Adrenal gland (tissue), 5 donors: ENCODE results near the gene FAM20A.

Experiments
- POLR2A ChIP-seq, 2 donors: fragments of 450-650 bp; IDR thresholded peaks; one replicate each; pipeline ENCODE4 v1.6.1; 2017; ENCODE audit warnings: antibody characterized with exemption in 2 of 2, mild to moderate bottlenecking in 2 of 2, moderate library complexity in 1 of 2
- TF ChIP-seq, protein P1 (sequence below), 6 experiments: fragments of 450-650 bp in 4 of 6; fragments of 200-600 bp in 2 of 6; sonication (generic) in 1 of 6; IDR thresholded peaks; 1 replicate in 5 of 6; 2 replicates in 1 of 6; pipeline versions ENCODE4 v1.5.1 to v1.8.0; 2016 to 2021; ENCODE audit warnings: antibody characterized with exemption in 6 of 6, mild to moderate bottlenecking in 2 of 6, moderate library complexity in 1 of 6
- donor health status: DM: no; HTN: no; CAD: no.

- TF ChIP-seq, protein P1, sequence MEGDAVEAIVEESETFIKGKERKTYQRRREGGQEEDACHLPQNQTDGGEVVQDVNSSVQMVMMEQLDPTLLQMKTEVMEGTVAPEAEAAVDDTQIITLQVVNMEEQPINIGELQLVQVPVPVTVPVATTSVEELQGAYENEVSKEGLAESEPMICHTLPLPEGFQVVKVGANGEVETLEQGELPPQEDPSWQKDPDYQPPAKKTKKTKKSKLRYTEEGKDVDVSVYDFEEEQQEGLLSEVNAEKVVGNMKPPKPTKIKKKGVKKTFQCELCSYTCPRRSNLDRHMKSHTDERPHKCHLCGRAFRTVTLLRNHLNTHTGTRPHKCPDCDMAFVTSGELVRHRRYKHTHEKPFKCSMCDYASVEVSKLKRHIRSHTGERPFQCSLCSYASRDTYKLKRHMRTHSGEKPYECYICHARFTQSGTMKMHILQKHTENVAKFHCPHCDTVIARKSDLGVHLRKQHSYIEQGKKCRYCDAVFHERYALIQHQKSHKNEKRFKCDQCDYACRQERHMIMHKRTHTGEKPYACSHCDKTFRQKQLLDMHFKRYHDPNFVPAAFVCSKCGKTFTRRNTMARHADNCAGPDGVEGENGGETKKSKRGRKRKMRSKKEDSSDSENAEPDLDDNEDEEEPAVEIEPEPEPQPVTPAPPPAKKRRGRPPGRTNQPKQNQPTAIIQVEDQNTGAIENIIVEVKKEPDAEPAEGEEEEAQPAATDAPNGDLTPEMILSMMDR (IDR thresholded peaks at IDR 0.05), result no peak
- TF ChIP-seq POLR2A (IDR thresholded peaks at IDR 0.05), result no peak
Measured at GRCh38 chr17:68577497-68577821, 23.7 kb downstream of the FAM20A start.
